Esophagus (tissue), 2 donors: ENCODE results near the gene HSD17B11. TPM values are rescaled to one million over a fixed set of nuclear protein-coding genes. Genes with fewer than 3 reads are reported as not detected.
A peak's percentile ranks its signal among the peaks of the same experiment; 100 is the strongest.
"Not testable (repeated sequence)": the region's sequence is repeated elsewhere in the genome, so short reads cannot be mapped to it uniquely, and the experiment has no call there.

Experiments
- H3K27ac ChIP-seq, 2 donors: one replicate each; pipeline ENCODE4 v1.5.1; 2013; ENCODE audit warnings: low read depth in 2 of 2, mild to moderate bottlenecking in 2 of 2, inconsistent platforms in 1 of 2, low read length in 1 of 2, moderate library complexity in 1 of 2
- H3K27me3 ChIP-seq, 2 donors: one replicate each; pipeline ENCODE4 v1.6.1; 2013; ENCODE audit warnings: low read length in 2 of 2, control low read depth in 1 of 2, mild to moderate bottlenecking in 1 of 2; ENCODE audit not compliant: insufficient read depth in 2 of 2, control insufficient read depth in 1 of 2
- H3K36me3 ChIP-seq, 2 donors: one replicate each; pipeline ENCODE4 v1.6.1; 2013; ENCODE audit warnings: low read length in 1 of 2; ENCODE audit not compliant: control insufficient read depth in 2 of 2, insufficient read depth in 2 of 2
- H3K4me1 ChIP-seq, 2 donors: one replicate each; pipeline ENCODE4 v1.6.1; 2013; ENCODE audit warnings: low read length in 1 of 2; ENCODE audit not compliant: control insufficient read depth in 2 of 2, insufficient read depth in 2 of 2
- H3K4me3 ChIP-seq, 2 donors: one replicate each; pipeline ENCODE4 v1.5.1; 2013; ENCODE audit warnings: low read length in 2 of 2, mild to moderate bottlenecking in 2 of 2, low read depth in 1 of 2, moderate library complexity in 1 of 2
- H3K9me3 ChIP-seq, 2 donors: one replicate each; pipeline ENCODE4 v1.6.1; 2013; ENCODE audit warnings: mild to moderate bottlenecking in 2 of 2, low read depth in 1 of 2, low read length in 1 of 2, moderate library complexity in 1 of 2; ENCODE audit not compliant: control insufficient read depth in 2 of 2, insufficient read depth in 1 of 2
- WGBS, 2 donors: extraction: QIAGEN DNeasy Blood & Tissue Kit; methylation state at CpG; one replicate each; pipeline ENCODE4 v1.1.7; 2013; 5-methylcytosine and 5-hydroxymethylcytosine counted together
- polyA plus RNA-seq, 2 donors: library from polyadenylated mRNA; stranded (reverse); fragments of 200-250 nt; gene quantifications; one replicate each; pipeline ENCODE4 v1.2.3, GENCODE V29; 2013
- donor health status: healthy with polysubstance abuse.
- donor health status: Bipolar disorder and iron deficiency.

The HSD17B11 gene
- polyA plus RNA-seq, 2 donors = 6.6 to 9.9 TPM

DNA sequence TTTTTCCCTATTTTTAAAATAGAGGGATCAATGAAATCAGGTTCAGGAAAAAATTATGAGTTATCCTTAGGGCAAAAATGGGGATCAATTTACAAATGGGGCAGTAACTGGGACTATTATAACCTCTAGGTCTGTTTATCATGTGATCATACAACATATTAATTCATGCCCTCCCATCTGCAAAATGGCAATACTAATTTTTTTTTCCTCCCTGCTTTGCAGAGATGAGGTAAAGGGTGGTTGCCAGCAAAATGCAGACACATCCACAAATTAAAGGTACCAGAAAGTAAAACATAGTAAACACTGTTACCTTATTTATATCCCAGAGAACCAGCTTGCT is 467 bp downstream of the HSD17B11 start:
- no peaks in the 10 kb centered on the region for H3K27me3 ChIP-seq
- H3K9me3 ChIP-seq = no peaks in the 10 kb centered on the region
- peak overlapping the region; percentile 57 to 86 for H3K4me3 ChIP-seq
- no peaks in the 10 kb centered on the region for H3K36me3 ChIP-seq
- peak overlapping the region; percentile 77 to 89 for H3K27ac ChIP-seq
- peaks cover 0 to 5% of the 10 kb centered on the region in 2 donors for H3K4me1 ChIP-seq

DNA sequence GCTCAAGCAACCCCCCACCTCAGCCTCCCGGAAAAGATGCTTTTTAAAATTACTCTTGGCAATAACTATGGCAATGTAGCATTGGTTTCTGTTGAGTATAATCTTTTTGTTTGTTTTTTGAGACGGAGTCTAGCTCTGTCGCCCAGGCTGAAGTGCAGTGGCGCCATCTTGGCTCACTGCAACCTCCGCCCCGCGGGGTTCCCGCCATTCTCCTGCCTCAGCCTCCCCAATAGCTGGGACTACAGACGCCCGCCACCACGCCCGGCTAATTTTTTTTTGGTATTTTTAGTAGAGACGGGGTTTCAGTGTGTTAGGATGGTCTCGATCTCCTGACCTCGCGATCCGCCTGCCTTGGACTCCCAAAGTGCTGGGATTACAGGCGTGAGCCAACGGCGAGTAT is 933 bp downstream of the HSD17B11 start:
- H3K9me3 ChIP-seq, H3K4me1 ChIP-seq, H3K27me3 ChIP-seq, H3K36me3 ChIP-seq, H3K27ac ChIP-seq: not testable (repeated sequence)
- peak overlapping the region in 1 of 2 donors; percentile 86 for H3K4me3 ChIP-seq
- 75 to 82% methylated on average over 20 of the region's 20 CpGs for WGBS, 2 donors

DNA sequence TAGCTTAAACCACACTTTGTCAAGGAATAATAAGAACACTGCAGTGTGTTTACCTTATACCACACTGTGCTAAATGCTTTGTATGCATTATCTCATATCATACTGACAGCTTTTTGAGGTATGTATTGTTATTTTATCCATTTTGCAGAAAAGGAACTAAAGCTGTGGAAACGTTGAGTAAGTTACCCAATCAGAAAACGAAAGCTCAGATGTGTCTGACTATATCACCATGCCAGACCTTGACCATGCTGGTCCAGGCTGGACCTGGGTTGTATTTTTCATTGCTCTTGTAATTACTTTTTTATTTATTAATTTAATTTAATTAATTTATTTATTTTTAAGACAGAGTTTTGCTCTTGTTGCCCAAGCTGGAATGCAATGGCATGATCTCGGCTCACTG is 2.1 kb downstream of the HSD17B11 start:
- WGBS, 2 donors = 78 to 79% methylated on average over 3 of the region's 3 CpGs
- H3K27ac ChIP-seq = no peak overlapping the region
- H3K4me1 ChIP-seq = peaks cover 0 to 5% of the 10 kb centered on the region in 2 donors
- H3K9me3 ChIP-seq = no peaks in the 10 kb centered on the region
- H3K4me3 ChIP-seq = no peak overlapping the region
- H3K27me3 ChIP-seq = no peaks in the 10 kb centered on the region
- H3K36me3 ChIP-seq = no peaks in the 10 kb centered on the region

DNA sequence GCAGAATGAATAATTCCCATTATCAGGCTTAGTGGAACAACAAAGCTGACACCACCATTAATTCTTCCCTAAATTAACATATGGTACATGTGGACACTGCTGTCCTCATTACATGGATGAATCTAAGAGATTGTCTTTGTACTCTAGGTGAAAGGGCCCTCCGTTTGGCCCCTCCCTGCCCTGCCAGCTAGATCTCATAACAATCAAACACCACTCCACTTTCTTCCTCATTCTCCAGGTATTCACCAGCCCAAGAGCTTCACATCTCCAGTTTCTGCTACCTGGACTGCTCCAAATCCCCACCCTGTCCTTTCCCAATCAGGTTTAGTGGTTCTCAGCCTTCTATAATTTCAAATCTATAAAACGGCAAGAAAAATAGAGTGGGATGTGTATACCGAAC is 3.8 kb downstream of the HSD17B11 start:
- Histone ChIP-seq H3K27ac (no peak overlapping the region), H3K4me3 (no peak overlapping the region), H3K36me3 (no peaks in the 10 kb centered on the region), H3K4me1 (peaks cover 0 to 5% of the 10 kb centered on the region in 2 donors), H3K9me3 (no peaks in the 10 kb centered on the region), H3K27me3 (no peaks in the 10 kb centered on the region)
- WGBS, 2 donors = 85 to 89% methylated on average over 3 of the region's 3 CpGs

DNA sequence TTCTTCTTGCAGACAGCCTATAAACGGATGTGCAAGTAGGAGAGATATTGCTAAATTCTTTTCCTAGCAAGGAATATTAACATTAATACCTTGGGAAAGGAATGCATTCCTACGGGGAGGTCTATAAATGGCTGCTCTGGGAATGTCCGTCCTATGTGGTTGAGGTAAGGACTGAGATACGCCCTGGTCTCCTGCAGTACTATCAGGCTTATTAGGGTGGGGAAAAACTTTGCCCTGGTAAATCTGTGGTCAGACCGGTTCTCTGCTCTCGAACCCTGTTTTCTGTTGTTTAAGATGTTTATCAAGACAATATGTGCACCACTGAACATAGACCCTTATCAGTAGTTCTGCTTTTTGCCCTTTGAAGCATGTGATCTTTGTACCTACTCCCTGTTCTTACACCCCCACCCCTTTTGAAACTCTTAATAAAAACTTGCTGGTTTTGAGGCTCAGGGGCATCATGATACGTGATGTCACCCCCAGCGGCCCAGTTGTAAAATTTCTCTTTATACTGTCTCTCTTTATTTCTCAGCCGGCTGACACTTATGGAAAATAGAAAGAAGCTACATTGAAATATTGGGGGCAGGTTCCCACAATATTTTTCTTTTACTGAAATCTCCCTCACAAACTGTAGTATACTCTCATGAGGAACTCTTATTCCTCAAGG is 6.4 kb downstream of the HSD17B11 start:
- not testable (repeated sequence) for H3K36me3 ChIP-seq, H3K4me3 ChIP-seq, H3K4me1 ChIP-seq, H3K9me3 ChIP-seq, H3K27me3 ChIP-seq, H3K27ac ChIP-seq
- 84 to 90% methylated on average over 9 of the region's 9 CpGs for WGBS, 2 donors

DNA sequence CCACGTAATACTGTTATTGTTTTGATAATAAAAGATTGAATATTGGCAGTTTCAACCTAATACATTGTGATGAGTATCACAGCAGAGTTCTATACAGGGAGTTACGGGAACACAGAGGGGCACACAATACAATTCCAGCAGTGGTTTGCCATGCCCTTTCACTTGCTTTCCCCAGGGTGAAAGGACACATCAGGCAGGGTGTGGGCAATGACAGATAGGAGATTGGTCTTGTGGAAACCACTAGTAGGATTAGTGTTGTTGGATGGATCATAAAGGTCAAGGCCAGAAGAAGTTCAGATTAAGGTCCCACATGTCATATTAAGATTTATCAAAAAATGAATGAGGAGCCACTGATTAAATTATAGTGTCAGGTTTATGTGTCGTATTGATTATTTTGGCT is 8.1 kb downstream of the HSD17B11 start:
- H3K4me1 ChIP-seq = peaks cover 0 to 3% of the 10 kb centered on the region in 2 donors
- H3K27ac ChIP-seq = no peak overlapping the region
- H3K9me3 ChIP-seq = no peaks in the 10 kb centered on the region
- H3K4me3 ChIP-seq = no peak overlapping the region
- WGBS, 2 donors = 82 to 89% methylated on average over 3 of the region's 3 CpGs
- no peaks in the 10 kb centered on the region for H3K27me3 ChIP-seq
- no peaks in the 10 kb centered on the region for H3K36me3 ChIP-seq

DNA sequence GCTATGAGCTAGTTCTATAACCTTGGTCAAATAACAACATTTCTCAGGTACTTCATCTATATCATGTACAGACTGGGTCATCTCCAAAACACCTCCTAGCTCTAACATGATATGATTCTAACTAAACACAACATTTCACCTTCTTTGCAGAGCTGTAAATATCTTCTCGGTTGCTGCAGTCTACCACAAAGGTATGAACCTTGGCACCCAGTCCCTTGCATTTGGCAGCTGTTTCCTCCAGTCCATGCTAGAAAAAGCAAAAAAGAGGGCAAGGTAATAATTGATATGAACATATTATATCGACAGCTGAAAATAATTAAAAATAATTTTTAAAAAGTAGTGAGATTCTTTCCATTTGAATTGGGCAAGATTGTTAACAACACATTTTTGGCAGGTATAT is 8.9 kb downstream of the HSD17B11 start:
- Histone ChIP-seq H3K4me1 (peaks cover 0 to 3% of the 10 kb centered on the region in 2 donors), H3K27ac (no peak overlapping the region), H3K4me3 (no peak overlapping the region), H3K27me3 (no peaks in the 10 kb centered on the region), H3K36me3 (no peaks in the 10 kb centered on the region), H3K9me3 (no peaks in the 10 kb centered on the region)
- WGBS, 2 donors = 62 to 71% methylated on average over 2 of the region's 2 CpGs

DNA sequence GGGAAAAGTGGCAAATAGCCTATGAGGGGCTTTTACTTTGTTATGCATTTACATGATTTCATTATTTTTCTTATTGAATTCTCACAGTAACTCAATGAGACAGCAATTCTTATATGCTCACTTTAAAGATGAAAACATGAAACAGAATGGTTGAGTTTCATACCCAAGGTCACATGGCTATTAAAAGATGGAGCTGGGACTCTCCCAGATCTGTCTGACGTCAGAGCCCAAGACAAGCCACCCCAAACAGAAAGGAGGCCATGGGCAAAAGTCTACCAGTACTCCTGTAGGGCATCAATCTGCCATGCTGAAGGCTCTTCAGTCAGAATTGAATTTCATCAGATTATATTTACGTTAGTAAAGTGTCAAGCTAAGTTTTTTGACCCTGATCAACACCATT is 13.2 kb downstream of the HSD17B11 start:
- no peaks in the 10 kb centered on the region for H3K9me3 ChIP-seq
- no peaks in the 10 kb centered on the region for H3K27me3 ChIP-seq
- 81 to 83% methylated on average over 2 of the region's 2 CpGs for WGBS, 2 donors
- H3K36me3 ChIP-seq = peaks cover 0 to 2% of the 10 kb centered on the region in 2 donors
- H3K27ac ChIP-seq = no peak overlapping the region
- no peaks in the 10 kb centered on the region for H3K4me1 ChIP-seq
- no peak overlapping the region for H3K4me3 ChIP-seq

DNA sequence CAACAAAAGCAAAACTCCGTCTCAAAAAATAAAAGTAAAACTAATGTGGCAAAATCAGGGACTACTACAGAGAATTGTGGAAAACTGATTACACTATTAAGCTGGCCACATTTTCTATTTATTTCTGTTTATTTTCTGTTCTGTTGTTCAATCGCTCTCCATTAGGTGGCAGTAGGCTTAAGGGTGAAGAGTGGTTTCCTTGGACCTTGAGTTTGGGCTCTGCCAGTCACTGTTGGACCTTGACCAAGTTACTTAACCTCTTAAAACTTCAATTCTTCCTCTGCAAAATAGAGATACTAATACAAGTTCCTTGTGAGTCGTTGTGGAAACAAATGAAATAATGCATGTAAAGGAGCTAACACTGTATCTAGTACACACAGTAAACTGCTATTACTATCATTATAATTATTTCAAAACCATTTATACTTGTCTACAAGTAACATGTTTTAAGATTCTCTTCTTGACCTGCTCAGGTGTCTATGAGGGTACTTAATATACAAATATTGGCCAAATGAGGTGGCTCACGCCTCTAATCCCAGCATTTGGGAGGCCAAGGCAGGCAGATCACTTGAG is 15.2 kb downstream of the HSD17B11 start:
- no peaks in the 10 kb centered on the region for H3K27me3 ChIP-seq
- WGBS, 2 donors = 47 to 53% methylated on average over 4 of the region's 4 CpGs
- H3K4me1 ChIP-seq = no peaks in the 10 kb centered on the region
- no peak overlapping the region for H3K4me3 ChIP-seq
- no peak overlapping the region for H3K27ac ChIP-seq
- peaks cover 3 to 5% of the 10 kb centered on the region in 2 donors for H3K36me3 ChIP-seq
- H3K9me3 ChIP-seq = no peaks in the 10 kb centered on the region

DNA sequence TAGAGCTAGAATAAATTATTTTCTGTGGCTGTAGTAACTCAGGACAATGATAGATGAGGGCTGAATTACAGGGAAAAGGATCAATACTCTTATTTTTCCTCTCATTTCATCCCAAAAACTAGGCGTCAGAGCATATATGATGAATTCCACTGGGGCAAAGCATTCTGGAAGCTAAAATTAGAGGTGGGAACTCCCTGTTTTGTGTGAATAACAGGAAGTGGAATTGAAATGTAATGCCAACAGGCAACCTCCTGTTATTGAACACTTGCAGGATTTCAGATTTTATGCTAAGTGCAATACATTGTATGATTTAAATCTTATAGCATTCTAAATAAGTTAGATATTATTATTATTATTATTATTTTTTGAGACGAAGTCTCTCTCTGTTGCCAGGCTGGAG is 20.9 kb downstream of the HSD17B11 start:
- Histone ChIP-seq H3K27me3 (no peaks in the 10 kb centered on the region), H3K27ac (no peak overlapping the region), H3K36me3 (peaks cover 3 to 5% of the 10 kb centered on the region in 2 donors), H3K9me3 (no peaks in the 10 kb centered on the region), H3K4me3 (no peak overlapping the region), H3K4me1 (no peaks in the 10 kb centered on the region)
- WGBS, 2 donors = 73 to 84% methylated on average over 2 of the region's 2 CpGs
